Activated CD4-positive, alpha-beta T cell treated with anti-CD3 and anti-CD28 coated beads, Interleukin-2, Interleukin-6, amounts not matched to agents 100 ng/mL and 50 ng/mL, durations not matched to agents 16 hours and 8 hours (primary cell): ENCODE measurements around the gene PTMA.
"Not testable (repeated sequence)": the region's sequence is repeated elsewhere in the genome, so short reads cannot be mapped to it uniquely, and the experiment has no call there.

Source experiments
- DNase-seq: peaks from one replicate; pipeline ENCODE4 v3.0.0-alpha.2; 2020

Gene PTMA

DNA sequence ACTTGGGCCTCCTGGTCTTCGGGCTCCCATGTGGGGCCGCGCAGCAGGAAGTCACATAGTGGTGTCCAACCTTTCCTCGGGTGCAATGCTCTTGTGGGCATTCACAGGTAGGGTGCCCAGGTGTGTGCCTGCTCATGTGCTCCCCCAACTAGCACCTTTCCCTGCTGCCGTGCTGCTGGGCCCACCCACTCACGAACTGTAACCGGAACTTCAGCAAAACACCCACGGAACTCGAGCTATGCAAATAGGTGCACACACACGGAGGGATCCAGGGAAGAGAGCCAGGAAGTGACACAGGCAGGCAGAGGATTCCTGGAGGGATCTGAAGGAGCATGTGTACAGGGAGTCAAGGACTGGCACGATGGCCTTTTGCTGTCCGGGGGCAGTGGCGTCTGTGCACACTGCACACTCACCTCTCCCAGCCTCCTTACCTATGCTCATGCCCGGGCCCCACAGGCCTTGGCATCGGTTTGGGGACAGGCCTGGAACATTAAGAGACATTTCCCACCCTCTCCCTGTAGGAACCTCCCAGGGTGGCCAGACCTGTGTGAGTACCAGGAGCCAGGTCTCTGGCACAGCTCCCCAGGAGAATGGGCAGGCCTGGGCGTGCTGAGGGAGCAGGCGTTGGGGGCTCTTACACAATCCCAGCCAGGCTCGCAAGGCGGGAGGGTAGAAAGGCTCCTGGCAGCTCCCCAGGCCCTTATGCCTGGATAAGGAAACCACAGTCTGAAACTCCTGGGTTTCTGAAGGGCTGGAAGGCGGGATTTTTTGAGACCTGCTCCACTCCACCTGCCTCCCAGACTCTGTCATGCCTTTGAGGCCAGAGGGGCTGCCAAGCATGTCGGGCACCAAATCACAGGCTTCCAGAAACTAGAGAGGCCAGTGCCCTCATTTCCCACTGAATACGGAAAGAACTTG lies 6.6 kb upstream of the PTMA start:
- DNase-seq: no peak

DNA sequence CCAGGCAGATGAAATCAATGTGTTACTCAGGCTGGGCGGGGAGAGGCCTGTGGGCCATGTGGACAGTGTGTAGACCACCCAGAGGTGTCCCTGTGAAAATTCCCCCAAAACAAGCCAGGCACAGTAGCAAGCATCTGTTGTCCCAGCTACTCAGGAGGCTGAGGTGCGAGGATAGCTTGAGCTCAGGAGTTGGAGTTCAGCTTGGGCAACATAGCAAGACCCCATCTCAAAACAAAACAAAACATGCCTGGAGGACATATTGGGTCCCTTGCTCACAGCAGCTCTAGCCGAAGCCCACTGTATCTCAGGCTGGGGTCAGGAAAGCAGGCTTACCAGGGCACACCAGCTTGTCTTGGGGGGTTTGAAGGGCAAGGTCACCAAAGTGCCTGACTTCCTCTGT lies 4.3 kb upstream of the PTMA start:
- no peak for DNase-seq

DNA sequence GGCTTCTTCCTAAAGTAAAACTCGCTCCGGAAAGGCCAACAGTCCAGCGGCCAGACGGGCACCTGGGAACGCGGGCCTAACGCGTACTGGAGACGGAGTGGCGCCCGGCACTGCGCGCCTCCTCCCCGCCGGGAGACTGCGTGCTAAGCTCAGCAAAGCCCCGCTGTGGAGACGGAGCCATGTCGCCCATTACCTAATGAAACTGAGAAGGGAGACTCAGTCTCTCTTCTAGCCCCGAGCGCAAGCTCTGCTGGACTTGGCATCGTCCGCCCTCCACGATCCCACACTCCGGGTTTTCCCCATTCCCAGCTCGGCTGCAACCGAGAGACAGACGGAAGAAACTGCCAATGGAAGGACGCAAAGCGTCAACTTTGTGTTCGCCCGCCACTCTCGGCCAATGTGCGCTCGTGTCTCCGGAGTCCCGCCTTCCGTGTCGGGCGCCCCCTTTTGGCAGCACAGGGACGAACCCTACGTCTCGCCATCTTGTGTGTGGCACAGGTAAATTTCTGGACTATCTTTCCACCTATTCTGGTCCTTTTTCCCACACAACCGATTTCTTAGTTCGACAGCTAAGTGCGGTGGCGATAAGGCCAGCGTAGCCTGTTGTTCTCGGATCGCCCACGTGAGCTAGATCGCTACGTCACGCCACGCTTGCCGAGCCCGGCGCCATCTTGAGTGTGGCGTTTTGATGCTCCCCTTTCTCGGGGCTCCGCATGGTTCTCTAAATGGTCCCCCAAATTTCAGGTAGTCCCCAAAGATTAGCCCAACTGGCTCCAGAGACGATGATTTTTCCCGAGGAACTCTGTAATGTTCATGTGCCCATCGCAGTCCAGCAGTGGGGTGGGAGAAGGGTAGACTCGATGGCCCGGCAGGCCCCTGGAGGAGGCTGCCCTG lies 1.3 kb upstream of the PTMA start:
- DNase-seq: peak; percentile 99

DNA sequence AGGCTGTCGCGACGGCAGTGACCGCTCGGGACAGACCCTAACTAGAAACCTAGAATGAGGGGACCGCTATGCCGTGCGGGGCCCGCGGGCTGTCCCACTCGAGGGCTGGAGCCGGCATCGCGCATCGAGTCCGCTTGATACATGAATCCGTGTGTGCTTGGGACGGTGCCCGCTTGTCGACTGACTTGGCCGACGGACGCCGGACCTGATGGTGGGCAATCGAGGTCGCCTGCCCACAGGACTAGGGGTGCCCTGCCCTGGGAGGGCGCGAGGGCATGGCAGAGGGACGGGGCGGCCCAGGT lies 749 bp upstream of the PTMA start:
- no peak for DNase-seq

DNA sequence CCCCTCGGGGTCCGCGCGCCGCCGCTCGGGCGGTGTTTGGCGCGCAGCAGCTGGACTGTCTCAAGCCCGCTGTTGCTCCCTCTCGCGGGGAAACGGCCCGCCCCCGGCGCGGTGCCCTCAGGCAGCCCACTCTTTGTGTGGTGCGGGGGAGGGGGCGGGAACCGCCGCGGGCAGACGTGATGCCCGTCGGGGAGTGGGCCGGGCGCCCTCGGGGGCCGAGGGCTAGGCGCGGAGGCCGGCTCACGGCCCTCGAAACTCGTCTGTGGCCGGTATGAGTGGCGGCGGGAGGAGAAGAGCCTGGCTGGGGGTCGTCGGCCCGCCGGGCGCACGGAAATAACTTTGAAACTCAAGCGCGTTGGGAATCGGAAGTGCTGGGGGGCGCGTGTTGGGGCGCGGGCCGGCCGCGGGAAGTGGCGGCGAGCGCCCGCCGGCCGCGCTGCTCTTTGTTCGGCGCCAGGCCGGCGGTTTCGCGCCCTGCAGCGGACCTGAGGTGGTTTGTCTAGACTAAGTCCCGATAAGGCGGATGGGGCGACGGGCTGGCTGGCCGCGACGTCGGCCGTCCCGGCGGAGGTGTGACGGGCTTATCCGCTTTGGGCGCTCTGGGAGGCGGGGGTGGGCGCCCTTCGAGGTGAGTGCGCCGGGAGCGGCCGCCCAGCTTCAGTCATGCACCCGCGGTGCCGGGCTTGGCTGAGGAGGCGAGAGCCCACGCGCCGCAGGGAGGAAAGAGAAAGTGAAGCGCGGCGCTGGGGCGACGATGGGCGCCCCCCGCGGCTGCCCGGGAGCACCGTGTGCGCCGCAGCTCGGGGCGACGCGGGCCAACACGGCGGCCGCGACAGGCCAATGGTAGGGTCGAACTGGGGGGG lies 679 bp downstream of the PTMA start:
- peak; percentile 61 for DNase-seq

DNA sequence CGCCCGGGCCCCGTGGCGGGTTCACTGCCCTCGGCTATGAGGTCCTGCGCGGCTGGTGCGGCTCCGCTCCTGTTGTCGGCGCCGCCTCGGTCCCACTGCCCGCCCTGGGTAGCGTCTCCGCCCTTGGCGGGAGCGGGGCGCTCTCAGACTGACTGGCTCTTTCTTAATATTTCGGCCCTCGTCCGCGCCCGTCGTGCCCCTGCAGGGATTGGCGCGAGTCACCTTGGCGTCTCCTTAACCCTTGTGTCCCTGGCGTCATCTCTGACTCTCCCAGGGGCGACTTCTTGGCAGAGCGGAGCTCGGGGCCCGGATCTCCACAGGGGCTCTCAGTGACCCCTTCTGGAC lies 1.3 kb downstream of the PTMA start:
- DNase-seq: no peak

DNA sequence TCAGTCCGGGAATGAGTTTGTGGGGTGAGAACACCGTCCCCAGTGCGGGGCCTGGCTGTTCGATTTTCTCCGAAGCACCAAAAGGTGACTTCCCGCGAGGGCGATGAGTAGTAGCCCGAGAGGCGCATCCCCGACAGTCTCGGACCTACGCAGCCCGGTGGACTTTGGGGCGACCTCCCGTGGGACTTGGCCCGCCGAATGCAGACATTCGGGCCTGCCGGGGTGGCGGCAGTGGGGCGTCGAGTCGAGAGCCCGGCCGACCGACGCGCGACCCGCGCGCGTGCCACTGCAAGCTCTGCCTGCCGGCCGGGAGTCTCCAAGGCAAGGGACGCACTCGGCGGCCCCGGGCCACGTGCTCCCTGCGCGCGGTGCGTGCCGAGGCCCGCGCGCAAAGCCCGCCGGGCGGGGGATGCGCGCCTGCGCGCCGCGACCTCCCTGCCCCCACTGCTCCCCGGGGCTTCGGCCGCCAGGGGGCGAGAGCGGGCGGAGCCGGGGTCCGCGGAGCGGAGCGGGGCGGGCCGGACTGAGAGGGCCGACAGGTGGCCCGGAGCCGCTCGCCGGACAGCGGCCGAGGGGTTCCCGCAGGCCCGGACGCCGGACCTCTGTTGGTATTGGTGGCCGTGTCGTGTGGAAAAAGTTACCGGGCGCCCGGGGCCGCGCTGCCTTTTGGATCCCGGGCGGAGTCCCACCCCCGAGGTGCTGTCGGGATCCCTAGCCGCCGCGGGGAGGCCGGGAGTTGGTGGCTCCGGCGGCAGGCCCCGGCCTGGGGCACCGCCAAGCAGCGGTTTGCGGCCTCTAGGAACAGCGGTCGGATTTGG lies 1.9 kb downstream of the PTMA start:
- DNase-seq: peak; percentile 91

DNA sequence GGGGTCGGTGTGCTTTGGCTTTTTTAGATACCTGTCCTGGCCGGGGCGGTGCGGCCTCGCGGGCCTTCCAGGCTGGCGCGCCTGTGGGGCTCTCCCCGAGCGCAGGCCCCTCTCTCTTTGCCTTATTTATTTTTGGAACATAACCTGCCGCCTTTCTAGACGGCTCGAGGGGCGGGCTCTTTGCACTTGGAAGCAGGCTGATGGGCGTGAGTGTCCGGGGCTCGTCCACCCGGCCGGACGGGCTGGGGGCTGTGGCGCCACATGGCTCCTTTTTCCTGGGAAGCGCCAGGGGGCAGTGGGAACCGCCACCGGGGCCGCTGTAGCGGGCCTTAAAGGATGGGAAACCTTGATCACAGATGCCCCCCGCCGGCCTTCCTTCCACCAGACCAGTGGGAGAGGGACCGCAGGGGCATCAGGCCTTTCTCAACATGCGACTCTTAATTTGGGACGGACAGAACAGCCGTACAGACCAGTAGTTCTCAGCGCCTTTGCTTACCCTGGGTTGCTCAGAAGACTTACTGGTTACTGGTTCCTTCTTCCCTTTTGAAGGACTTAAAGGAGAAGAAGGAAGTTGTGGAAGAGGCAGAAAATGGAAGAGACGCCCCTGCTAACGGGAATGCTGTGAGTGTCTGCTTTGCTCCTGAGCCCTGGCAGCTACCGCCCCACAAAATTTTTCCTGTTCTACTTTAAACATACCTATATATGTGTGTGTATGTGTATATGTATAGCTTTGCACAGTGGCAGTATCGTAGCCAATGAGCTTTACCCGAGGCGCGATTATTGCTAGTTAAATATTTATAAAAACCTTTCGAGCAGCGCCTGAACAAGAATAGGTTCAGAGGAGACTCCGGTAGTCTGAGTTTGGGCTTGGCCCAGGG lies 2.7 kb downstream of the PTMA start:
- no peak for DNase-seq

DNA sequence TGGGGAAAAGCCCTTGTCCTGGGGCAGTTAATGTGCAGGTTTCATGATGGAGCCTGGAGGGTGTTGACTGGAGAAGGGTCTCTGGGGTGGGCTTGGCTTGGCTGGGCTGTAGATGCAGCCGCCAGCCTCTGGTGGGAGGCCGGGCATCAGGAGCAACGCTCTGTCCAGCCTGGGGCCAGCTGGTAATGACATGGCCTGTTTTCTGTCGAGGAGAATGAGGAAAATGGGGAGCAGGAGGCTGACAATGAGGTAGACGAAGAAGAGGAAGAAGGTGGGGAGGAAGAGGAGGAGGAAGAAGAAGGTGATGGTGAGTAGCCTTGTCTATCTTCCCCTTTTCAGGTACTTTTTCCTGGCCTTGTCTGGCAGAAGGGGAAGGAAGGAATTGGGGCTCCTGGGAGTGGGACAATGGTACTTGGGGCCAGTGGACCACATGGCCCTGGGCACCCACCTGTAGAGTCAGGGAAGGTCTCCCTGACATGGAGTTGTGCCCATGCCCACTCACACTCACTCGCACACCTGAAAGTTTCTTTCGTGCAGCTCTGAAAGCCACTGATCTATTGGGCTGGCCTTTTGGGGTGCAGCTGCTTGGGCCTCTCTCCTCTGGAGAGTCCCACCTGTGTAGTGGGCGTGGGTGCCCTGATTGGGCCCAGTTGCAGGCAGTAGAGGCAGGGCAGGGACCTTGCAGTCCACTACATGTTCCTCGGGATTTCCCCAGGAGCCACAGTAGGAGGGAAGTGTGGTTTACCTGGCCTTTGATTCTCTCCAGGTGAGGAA lies 3.5 kb downstream of the PTMA start:
- DNase-seq: no peak

DNA sequence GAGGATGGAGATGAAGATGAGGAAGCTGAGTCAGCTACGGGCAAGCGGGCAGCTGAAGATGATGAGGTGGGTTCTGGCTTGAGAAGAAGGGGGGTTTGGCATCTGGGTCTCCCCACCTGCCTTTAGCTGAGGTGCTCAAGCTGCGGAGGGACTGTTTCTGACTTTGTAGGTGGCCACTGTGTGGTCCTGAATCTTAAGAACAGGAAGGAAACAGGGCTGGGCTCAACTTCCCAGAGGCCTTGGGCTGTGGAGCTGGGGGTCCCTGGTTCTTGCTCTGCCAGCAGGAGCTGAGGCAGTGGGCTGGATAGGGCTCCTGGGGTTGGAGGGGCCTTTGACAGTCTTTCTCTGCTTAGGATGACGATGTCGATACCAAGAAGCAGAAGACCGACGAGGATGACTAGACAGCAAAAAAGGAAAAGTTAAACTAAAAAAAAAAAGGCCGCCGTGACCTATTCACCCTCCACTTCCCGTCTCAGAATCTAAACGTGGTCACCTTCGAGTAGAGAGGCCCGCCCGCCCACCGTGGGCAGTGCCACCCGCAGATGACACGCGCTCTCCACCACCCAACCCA lies 4.2 kb downstream of the PTMA start:
- DNase-seq: peak; percentile 38

DNA sequence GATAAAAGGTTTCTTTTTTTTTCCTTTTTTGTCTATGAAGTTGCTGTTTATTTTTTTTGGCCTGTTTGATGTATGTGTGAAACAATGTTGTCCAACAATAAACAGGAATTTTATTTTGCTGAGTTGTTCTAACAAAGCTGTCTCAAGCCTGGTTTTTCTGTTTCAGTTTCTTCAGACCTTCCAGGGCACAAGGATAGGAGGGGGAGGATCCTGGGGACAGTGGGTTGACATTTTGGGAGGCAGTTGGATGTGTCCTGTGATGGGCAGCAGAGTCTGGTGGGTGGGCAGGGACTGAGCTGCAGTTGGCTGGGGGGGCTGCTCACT lies 5.0 kb downstream of the PTMA start:
- DNase-seq: not testable (repeated sequence)

DNA sequence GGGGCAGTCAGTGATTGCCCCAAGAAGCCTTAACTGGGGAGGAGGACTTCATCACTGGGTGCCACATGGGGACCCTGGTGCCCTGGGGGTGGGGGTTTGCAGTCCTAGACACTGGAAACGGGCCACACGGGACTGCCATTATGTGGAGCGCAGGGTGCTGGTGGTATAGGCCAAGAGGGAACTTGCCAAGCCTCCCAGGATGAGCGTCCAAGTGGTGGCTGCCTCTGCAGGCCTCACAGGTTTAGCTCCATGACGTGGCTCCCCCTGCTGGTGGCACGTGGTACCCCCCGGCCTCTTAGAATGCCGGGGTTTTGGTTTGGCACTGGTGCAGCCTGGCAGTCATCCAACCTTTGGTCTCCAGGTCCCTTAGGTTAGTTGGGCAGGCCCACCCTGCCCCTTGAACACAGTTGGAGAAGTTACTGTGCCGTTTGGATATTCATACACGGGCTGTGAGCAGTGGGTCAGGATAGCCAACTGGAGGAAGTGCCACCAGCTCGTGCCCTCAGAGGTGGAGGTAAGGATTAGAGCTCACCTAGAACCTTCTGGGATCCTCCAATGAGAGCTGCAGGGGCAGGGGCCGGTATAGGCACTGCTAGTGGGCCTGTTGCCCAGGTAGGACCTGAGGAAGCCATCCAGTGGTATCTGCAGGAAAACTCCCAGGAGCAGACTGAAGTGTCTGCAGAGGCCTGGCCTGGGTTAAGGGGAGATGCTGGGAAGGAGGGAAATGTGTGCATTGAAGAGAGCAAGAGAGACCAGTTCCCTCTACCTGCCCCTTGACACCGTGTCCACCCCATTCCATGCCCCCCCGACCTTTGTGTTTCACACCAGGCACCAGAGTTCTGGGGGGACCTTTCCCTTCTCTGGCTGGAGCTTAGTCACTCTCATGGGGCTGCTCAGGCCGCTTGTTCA lies 5.7 kb downstream of the PTMA start:
- peak; percentile 94 for DNase-seq

DNA sequence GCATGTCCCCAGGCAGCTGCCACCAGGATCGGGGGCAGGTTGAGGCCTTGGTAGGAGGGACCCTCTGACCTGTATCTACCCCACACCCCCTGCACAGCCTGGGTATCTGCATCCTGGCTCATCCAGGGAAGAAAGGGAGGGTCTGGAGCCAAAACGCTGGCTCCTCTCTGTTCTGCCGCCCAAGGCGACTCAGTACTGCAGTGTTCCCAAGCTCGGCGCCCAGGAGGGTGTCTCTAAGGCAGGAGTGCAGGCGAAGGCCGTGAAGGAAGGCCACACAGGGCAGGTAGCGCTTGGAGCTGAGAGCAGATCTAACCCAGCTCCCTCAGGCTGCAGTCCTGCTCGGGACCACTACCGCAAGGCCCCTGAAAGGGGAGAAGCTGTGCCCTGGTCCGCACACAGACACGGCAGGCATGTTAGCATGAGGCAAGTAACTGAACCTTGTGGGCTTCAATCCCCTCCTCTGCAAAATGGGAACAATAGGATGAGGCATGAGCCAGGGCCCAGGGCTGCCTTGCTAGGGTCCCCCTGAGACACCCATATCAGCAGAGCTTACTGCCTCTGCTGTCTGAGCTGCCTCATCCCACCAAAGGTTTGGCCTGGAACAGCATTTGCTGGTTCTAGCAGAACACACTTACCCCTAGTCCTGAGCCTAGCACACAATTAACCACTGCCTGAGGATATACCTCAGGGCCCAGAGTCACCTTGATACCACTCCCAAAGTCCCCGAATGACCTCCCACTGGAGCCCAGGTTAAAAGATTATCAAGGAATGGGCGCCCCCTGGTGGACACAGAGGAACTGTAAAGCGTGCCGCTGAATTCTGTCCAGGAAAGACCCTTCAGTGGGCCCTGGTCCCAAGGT lies 6.5 kb downstream of the PTMA start:
- DNase-seq: peak; percentile 88

DNA sequence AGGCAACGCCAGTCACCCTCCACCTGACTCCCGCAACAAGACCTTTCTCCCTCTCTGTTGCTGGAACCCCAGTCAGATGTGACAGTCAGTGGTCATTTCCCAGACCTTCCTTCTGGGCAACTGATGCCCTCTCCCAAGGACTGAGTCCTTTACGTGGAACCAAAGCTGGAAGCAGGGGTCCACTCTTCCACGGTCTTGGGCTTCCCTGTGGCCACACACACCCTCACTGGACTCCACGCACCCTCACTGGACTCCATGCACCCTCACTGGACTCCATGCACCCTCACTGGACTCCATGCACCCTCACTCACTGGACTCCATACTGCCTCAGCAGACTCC lies 7.1 kb downstream of the PTMA start:
- DNase-seq: no peak

DNA sequence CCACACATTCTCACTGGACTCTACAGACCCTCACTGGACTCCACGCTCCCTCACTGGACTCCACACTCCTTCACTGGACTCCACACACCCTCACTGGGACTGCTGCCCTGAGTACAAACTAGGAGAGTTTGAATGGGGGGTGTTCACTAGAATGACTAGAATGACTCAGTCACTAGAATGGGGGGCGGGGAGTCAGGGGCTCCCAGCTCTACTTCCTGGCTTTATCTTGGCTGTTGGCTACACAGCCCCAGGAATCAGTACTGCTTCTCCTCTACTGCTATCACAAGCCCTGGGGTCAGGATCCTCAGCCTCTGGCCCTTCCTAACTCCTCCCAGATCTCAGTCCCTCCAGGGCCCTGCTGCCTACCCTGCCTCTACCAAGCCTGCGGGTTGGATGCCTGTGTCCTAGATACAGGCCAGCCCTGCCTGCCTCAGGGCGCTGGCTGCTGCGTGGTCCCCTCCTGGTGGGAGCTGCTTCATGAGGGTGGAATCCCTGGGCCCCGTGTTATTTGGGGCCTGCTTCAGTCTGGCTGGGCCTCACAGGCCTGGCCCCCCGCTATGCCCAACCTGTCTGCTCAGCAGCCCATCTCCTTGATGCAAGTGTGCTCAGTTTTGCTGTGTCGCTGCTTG lies 7.8 kb downstream of the PTMA start:
- DNase-seq: no peak

DNA sequence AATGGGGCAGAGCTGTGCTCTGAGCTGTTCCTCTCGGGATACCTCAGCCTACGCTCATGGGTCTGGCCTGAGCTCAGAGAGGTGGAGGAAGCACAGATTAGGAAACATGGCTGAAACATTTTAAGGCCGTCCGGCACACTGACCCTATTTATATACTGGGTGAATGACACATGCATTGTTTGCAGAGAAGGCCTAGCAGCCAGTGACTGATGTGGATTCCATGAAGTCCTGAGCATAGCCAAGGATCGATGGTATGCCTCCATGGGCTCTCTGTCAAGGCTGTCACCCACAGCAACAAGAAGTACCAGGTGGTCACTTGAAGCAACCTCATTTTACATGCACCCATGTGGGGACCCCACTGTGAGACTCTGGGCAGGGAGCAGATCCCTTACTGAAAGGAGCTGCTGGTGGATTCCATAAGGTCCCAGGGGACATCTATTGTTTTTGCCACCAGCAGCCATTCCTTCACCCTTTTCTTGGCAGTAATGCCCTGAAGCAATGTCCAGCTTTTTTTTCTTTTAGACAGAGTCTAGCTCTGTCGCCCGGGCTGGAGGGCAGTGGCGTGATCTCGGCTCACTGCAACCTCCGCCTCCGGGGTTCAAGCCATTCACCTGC lies 8.4 kb downstream of the PTMA start:
- DNase-seq: no peak
